Naive thymus-derived CD4-positive, alpha-beta T cell (primary cell): ENCODE data around the gene CSRP1. TPM values are rescaled to one million over a fixed set of nuclear protein-coding genes. Genes with fewer than 3 reads are reported as not detected.
A peak's percentile ranks its signal among the peaks of the same experiment; 100 is the strongest.

ENCODE experiments used
- ATAC-seq: fragments of 150-1000 bp; cut with Tn5 transposase; 2 replicates; pipeline ENCODE4 v1.10.0; 2021; ENCODE audit warnings: mild to moderate bottlenecking, moderate library complexity
- CTCF ChIA-PET: fragments of 350-600 bp; sonication (Branson Sonifier 250); formaldehyde crosslinking; loops from one replicate; lab custom pipeline; 2021; ENCODE audit warnings: antibody characterized with exemption; lab: Charles Lee
- POLR2A ChIA-PET: fragments of 350-600 bp; sonication (Branson Sonifier 250); formaldehyde crosslinking; loops from one replicate; lab custom pipeline; 2021; ENCODE audit warnings: antibody characterized with exemption, inconsistent platforms; lab: Charles Lee
- DNase-seq, 9 donors: peaks; one replicate each; pipeline versions ENCODE4 v3.0.0 to v3.0.0-alpha.2; 2020 to 2022; ENCODE audit warnings: mixed read lengths in 1 of 9
- H3K27ac ChIP-seq: one replicate; pipeline ENCODE4 v1.7.0; 2013; ENCODE audit warnings: mild to moderate bottlenecking, low read depth, low read length, moderate library complexity
- H3K27me3 ChIP-seq, 2 donors: one replicate each; pipeline ENCODE4 v1.7.0; 2013; ENCODE audit warnings: low read length in 2 of 2, mild to moderate bottlenecking in 2 of 2, moderate library complexity in 2 of 2; ENCODE audit not compliant: control insufficient read depth in 2 of 2, insufficient read depth in 2 of 2
- H3K36me3 ChIP-seq, 3 experiments: 1 replicate in 2 of 3; 2 replicates in 1 of 3; pipeline ENCODE4 v1.7.0; 2013; ENCODE audit warnings: low read length in 3 of 3, mild to moderate bottlenecking in 3 of 3, moderate library complexity in 1 of 3; ENCODE audit not compliant: insufficient read depth in 3 of 3, control insufficient read depth in 2 of 3
- H3K4me1 ChIP-seq, 2 donors: one replicate each; pipeline ENCODE4 v1.7.0; 2013; ENCODE audit warnings: low read length in 2 of 2, mild to moderate bottlenecking in 2 of 2, moderate library complexity in 1 of 2; ENCODE audit not compliant: control insufficient read depth in 2 of 2, insufficient read depth in 2 of 2
- H3K4me3 ChIP-seq: 2 replicates; pipeline ENCODE4 v1.7.0; 2013; ENCODE audit warnings: mild to moderate bottlenecking, low read length
- H3K9me3 ChIP-seq, 3 experiments: 1 replicate in 2 of 3; 2 replicates in 1 of 3; pipeline ENCODE4 v1.7.0; 2013; ENCODE audit warnings: low read length in 3 of 3; ENCODE audit not compliant: control insufficient read depth in 2 of 3
- H3K27ac Mint-ChIP-seq, 9 donors: one replicate each; pipeline ENCODE4 v1.8.0; 2020 to 2022; ENCODE audit warnings: mixed read lengths in 9 of 9, mild to moderate bottlenecking in 8 of 9, moderate library complexity in 5 of 9, inconsistent platforms in 2 of 9
- H3K27me3 Mint-ChIP-seq, 5 donors: one replicate each; pipeline ENCODE4 v1.8.0; 2021 to 2022; ENCODE audit warnings: mixed read lengths in 5 of 5, mild to moderate bottlenecking in 1 of 5
- H3K36me3 Mint-ChIP-seq, 5 donors: one replicate each; pipeline ENCODE4 v1.8.0; 2020 to 2022; ENCODE audit warnings: mixed read lengths in 5 of 5, mild to moderate bottlenecking in 3 of 5, inconsistent platforms in 1 of 5
- H3K4me1 Mint-ChIP-seq, 7 donors: one replicate each; pipeline ENCODE4 v1.8.0; 2020 to 2022; ENCODE audit warnings: mixed read lengths in 7 of 7, mild to moderate bottlenecking in 3 of 7, inconsistent platforms in 1 of 7
- H3K4me3 Mint-ChIP-seq, 10 donors: one replicate each; pipeline ENCODE4 v1.8.0; 2020 to 2022; ENCODE audit warnings: mild to moderate bottlenecking in 10 of 10, mixed read lengths in 10 of 10, moderate library complexity in 6 of 10, inconsistent platforms in 2 of 10
- H3K9me3 Mint-ChIP-seq, 11 donors: one replicate each; pipeline ENCODE4 v1.8.0; 2020 to 2022; ENCODE audit warnings: mixed read lengths in 11 of 11, mild to moderate bottlenecking in 4 of 11, inconsistent platforms in 1 of 11, moderate library complexity in 1 of 11
- intact Hi-C, 2 donors: fragments of 100-400 bp; cut with micrococcal nuclease; formaldehyde crosslinking; loops; one replicate each; pipeline ENCODE4 v1.15.1; 2023
- polyA plus RNA-seq, 2 donors: library from polyadenylated mRNA; unstranded; fragments of 300-500 nt; fragmentation: Illumina TruSeq; gene quantifications; one replicate each; pipeline ENCODE4 v1.2.3, GENCODE V29; 2021
- total RNA-seq, 6 experiments: library from RNA in 5 of 6; stranded (reverse) in 5 of 6; gene quantifications; 1 replicate in 5 of 6; 2 replicates in 1 of 6; pipeline ENCODE4 v1.2.3 and lab custom pipeline; 2021 to 2026

Gene CSRP1
- total and polyA plus RNA-seq, 7 experiments from 2014 or later = 24.2 to 83.1 (median 43.6) TPM

- H3K9me3 Mint-ChIP-seq = no peaks in the 10 kb centered on the region
These were observed 6.9 kb downstream of the CSRP1 start for GRCh38 chr1:201499795-201500669.

GRCh38 chr1:201499191-201499590, 7.7 kb downstream of the CSRP1 start:
- Mint-ChIP-seq H3K27ac (peak overlapping the region in 1 of 9 donors; percentile 29), H3K36me3 (peaks cover 6 to 16% (median 7%) of the 10 kb centered on the region in 5 donors), H3K9me3 (no peaks in the 10 kb centered on the region), H3K4me3 (no peak overlapping the region), H3K4me1 (peaks cover 13 to 28% (median 17%) of the 10 kb centered on the region in 7 donors), H3K27me3 (no peaks in the 10 kb centered on the region)
- Histone ChIP-seq H3K4me1 (no peaks in the 10 kb centered on the region), H3K36me3 (peaks cover 0 to 21% (median 0%) of the 10 kb centered on the region in 3 experiments), H3K27me3 (no peaks in the 10 kb centered on the region), H3K9me3 (no peaks in the 10 kb centered on the region), H3K4me3 (no peak overlapping the region), H3K27ac (no peak overlapping the region)
- POLR2A ChIA-PET = no interaction called here
- ATAC-seq = no peak
- CTCF ChIA-PET = interaction anchor here (1.0 to 2.9 kb wide), 2 partner anchors 13 kb away, joined by 4 to 12 read pairs; no protein-coding TSS in a partner anchor
- no peak for DNase-seq
- intact Hi-C loops = no loop called here

More at GRCh38 chr1:201499795-201500669, 6.9 kb downstream of the CSRP1 start:
- intact Hi-C loops = loop anchor here (10.0 kb wide), 2 partner anchors 475 to 485 kb away; partner anchors contain the start of gene KIF21B (in 1 of the 2)
- no peaks in the 10 kb centered on the region for H3K27me3 ChIP-seq
- peaks cover 0 to 2% of the 10 kb centered on the region in 2 donors for H3K4me1 ChIP-seq
- ChIA-PET POLR2A (no interaction called here), CTCF (interaction anchor here (1.0 to 2.9 kb wide), 3 partner anchors 12 to 18 kb away, joined by 4 to 12 read pairs (median 9); no protein-coding TSS in a partner anchor)
- DNase-seq (no peak), ATAC-seq (no peak)
- Mint-ChIP-seq H3K27me3 (no peaks in the 10 kb centered on the region), H3K4me3 (no peak overlapping the region), H3K4me1 (peaks cover 16 to 29% (median 22%) of the 10 kb centered on the region in 7 donors), H3K27ac (no peak overlapping the region), H3K36me3 (peaks cover 0 to 8% (median 3%) of the 10 kb centered on the region in 5 donors)
- peaks cover 0 to 14% (median 0%) of the 10 kb centered on the region in 3 experiments for H3K36me3 ChIP-seq
- H3K4me3 ChIP-seq = no peak overlapping the region
- no peak overlapping the region for H3K27ac ChIP-seq
- no peaks in the 10 kb centered on the region for H3K9me3 ChIP-seq

- Mint-ChIP-seq H3K4me3 (no peak overlapping the region), H3K9me3 (peaks cover 0 to 2% (median 0%) of the 10 kb centered on the region in 11 donors), H3K4me1 (peaks cover 7 to 24% (median 13%) of the 10 kb centered on the region in 7 donors), H3K27ac (no peak overlapping the region), H3K36me3 (peaks cover 8 to 22% (median 12%) of the 10 kb centered on the region in 5 donors), H3K27me3 (no peaks in the 10 kb centered on the region)
- DNase-seq (no peak), ATAC-seq (no peak)
- no peaks in the 10 kb centered on the region for H3K27me3 ChIP-seq
- H3K4me1 ChIP-seq = no peaks in the 10 kb centered on the region
- POLR2A ChIA-PET = interaction anchor here (1.1 kb wide), 1 partner anchor 8 kb away, joined by 5 read pairs; the partner anchor contains the start of gene CSRP1
- no peaks in the 10 kb centered on the region for H3K9me3 ChIP-seq
- no peak overlapping the region for H3K27ac ChIP-seq
- intact Hi-C loops = no loop called here
- CTCF ChIA-PET = interaction anchor here (1.1 to 2.9 kb wide), 3 partner anchors 11 to 17 kb away, joined by 3 to 12 read pairs (median 7); no protein-coding TSS in a partner anchor
- H3K4me3 ChIP-seq = no peak overlapping the region
- peaks cover 0 to 27% (median 0%) of the 10 kb centered on the region in 3 experiments for H3K36me3 ChIP-seq
These were observed 8.3 kb downstream of the CSRP1 start for GRCh38 chr1:201498621-201499020.

DNA sequence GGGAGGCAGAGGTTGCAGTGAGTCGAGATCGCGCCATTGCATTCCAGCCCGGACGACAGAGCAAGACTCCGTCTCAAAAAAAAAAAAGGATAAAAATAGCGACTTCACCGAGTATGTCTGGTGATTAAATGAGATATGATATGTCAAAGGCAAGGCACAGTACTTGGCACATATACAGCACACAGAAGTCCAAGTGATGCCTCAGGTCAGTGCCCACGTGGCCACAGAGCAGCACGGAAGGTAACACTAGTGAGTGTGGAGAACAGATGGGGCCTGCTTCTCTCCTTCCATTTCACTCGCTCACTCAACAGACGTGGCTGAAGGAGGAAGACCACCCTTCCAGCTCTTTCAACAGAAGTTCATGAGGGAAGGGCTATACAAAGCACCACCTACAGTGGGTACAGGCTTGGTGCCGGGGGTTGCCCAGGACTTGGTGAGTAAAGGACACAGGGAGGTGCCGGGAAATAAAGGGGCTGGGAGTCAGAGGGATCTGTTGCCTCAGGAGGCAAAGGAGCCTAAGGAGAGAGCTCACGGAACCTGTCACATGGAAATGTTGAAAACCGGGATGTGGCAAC, 8.9 kb downstream of the CSRP1 start:
- Mint-ChIP-seq H3K36me3 (peaks cover 8 to 28% (median 17%) of the 10 kb centered on the region in 5 donors), H3K9me3 (peaks cover 0 to 2% (median 0%) of the 10 kb centered on the region in 11 donors), H3K27me3 (no peaks in the 10 kb centered on the region), H3K4me1 (peaks cover 1 to 22% (median 9%) of the 10 kb centered on the region in 7 donors), H3K4me3 (no peak overlapping the region), H3K27ac (no peak overlapping the region)
- H3K36me3 ChIP-seq = peaks cover 0 to 33% (median 0%) of the 10 kb centered on the region in 3 experiments
- no peaks in the 10 kb centered on the region for H3K4me1 ChIP-seq
- CTCF ChIA-PET = interaction anchor here (1.1 to 2.9 kb wide), 3 partner anchors 11 to 16 kb away, joined by 3 to 12 read pairs (median 7); no protein-coding TSS in a partner anchor
- H3K4me3 ChIP-seq = no peak overlapping the region
- no peaks in the 10 kb centered on the region for H3K9me3 ChIP-seq
- H3K27me3 ChIP-seq = no peaks in the 10 kb centered on the region
- ATAC-seq = no peak
- no peak overlapping the region for H3K27ac ChIP-seq
- no peak for DNase-seq
- intact Hi-C loops = no loop called here
- POLR2A ChIA-PET = interaction anchor here (1.1 kb wide), 1 partner anchor 9 kb away, joined by 5 read pairs; the partner anchor contains the start of gene CSRP1

DNA sequence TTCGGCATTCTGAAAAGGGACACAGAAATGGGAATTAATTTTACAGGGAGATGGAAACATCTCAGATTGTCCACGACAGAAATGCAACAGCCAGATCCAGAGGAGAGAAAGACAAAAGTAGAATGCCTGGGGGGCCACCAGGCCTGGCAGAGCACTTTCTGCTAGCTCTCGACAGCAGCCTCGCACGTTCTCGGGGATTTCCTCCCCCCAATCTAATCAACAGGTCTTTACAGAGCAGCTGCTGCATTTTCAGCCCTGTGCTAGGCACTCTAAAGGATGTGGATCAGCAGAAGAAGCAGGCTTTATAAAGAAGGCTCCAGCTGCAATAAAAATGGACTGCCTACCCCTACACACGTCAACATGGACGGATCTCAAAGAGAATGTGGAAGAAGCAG, 10.6 kb downstream of the CSRP1 start:
- Mint-ChIP-seq H3K4me1 (peaks cover 0 to 17% (median 0%) of the 10 kb centered on the region in 7 donors), H3K4me3 (no peak overlapping the region), H3K36me3 (peaks cover 8 to 33% (median 17%) of the 10 kb centered on the region in 5 donors), H3K27ac (peak overlapping the region in 1 of 9 donors; percentile 67), H3K27me3 (no peaks in the 10 kb centered on the region), H3K9me3 (peaks cover 0 to 2% (median 0%) of the 10 kb centered on the region in 11 donors)
- Histone ChIP-seq H3K27me3 (no peaks in the 10 kb centered on the region), H3K9me3 (no peaks in the 10 kb centered on the region), H3K27ac (no peak overlapping the region), H3K4me3 (no peak overlapping the region), H3K4me1 (no peaks in the 10 kb centered on the region), H3K36me3 (peaks cover 0 to 42% (median 0%) of the 10 kb centered on the region in 3 experiments)
- POLR2A ChIA-PET = interaction anchor here (1.2 kb wide), 1 partner anchor 15 kb away, joined by 3 read pairs; no protein-coding TSS in a partner anchor
- ATAC-seq (no peak), DNase-seq (no peak)
- CTCF ChIA-PET = interaction anchor here (2.1 to 2.5 kb wide), 2 partner anchors 13 to 16 kb away, joined by 7 to 9 read pairs; no protein-coding TSS in a partner anchor
- intact Hi-C loops = no loop called here
